ENCODE data around the gene HDAC5.
A peak's percentile ranks its signal among the peaks of the same experiment; 100 is the strongest.

The HDAC5 gene

GRCh38 chr17:44097110-44097958, 26.1 kb downstream of the HDAC5 start:
- peak overlapping the region; percentile 92 for H3K18ac ChIP-seq (ENCODE audit: low read length)
- no peak for DNase-seq (ENCODE audit: low spot score)
- peak overlapping the region; percentile 99 for H2AK5ac ChIP-seq (ENCODE audit: low read depth, low read length)
- H3K9me3 ChIP-seq (replicated peaks in 1 of 2; ENCODE audit: control insufficient read depth in 2 of 2, insufficient read depth in 1 of 2, low read depth in 1 of 2, low read length in 2 of 2): no peaks in the 10 kb centered on the region
- peak overlapping the region; percentile 93 for H2BK15ac ChIP-seq (ENCODE audit: low read length)
- peaks cover 8% of the 10 kb centered on the region for H3K79me1 ChIP-seq (ENCODE audit: low read depth, low read length)
- H3K36me3 ChIP-seq (replicated peaks in 1 of 2; ENCODE audit: control insufficient read depth in 2 of 2, insufficient read depth in 2 of 2, low read length in 2 of 2): peaks cover 3 to 9% of the 10 kb centered on the region in 2 donors
- peak overlapping the region; percentile 30 for H3K9ac ChIP-seq (ENCODE audit: low read depth, low read length, poor library complexity)
- H3K27me3 ChIP-seq (ENCODE audit: control insufficient read depth in 3 of 3, insufficient read depth in 3 of 3, low read depth in 1 of 3, low read length in 3 of 3): no peaks in the 10 kb centered on the region
- H4K91ac ChIP-seq (ENCODE audit: low read depth, low read length, poor library complexity): peak overlapping the region; percentile 96
- H3K4me2 ChIP-seq (ENCODE audit: insufficient read depth, low read length, poor library complexity, severe bottlenecking): no peak overlapping the region
- no peak overlapping the region for H2AFZ ChIP-seq (ENCODE audit: low read length)
- peak overlapping the region; percentile 66 for H3K4ac ChIP-seq (ENCODE audit: low read length)
- H2BK120ac ChIP-seq (ENCODE audit: low read depth, low read length): no peak overlapping the region
- H3K27ac ChIP-seq (replicated peaks; ENCODE audit: low read length): peak overlapping the region; percentile 99
- WGBS, 2 donors (ENCODE audit: extremely low coverage in 2 of 2, insufficient read length in 2 of 2, insufficient replicate concordance in 1 of 2): no CpG with 5 or more reads among the region's 13 CpGs
- peak overlapping the region; percentile 8 for H4K8ac ChIP-seq (ENCODE audit: low read depth, low read length)
- no peak overlapping the region for H3K14ac ChIP-seq (ENCODE audit: low read length)
- H3K4me3 ChIP-seq (ENCODE audit: low read length in 2 of 2): no peak overlapping the region
- peaks cover 10 to 15% of the 10 kb centered on the region in 2 donors for H3K4me1 ChIP-seq (ENCODE audit: control insufficient read depth in 2 of 2, insufficient read depth in 1 of 2, low read depth in 1 of 2, low read length in 2 of 2)
- H3K23ac ChIP-seq (ENCODE audit: low read depth, low read length, poor library complexity): peak overlapping the region; percentile 90
- H2BK5ac ChIP-seq (ENCODE audit: low read length): peak overlapping the region; percentile 89
- H2BK12ac ChIP-seq (ENCODE audit: low read length): peak overlapping the region; percentile 33

- DNase-seq (ENCODE audit: low spot score): peak; percentile 91
- no CpG with 5 or more reads among the region's 12 CpGs for WGBS, 2 donors (ENCODE audit: extremely low coverage in 2 of 2, insufficient read length in 2 of 2, insufficient replicate concordance in 1 of 2)
These were observed 27.6 kb downstream of the HDAC5 start for GRCh38 chr17:44095647-44096496.

GRCh38 chr17:44095388-44095646, 28.1 kb downstream of the HDAC5 start:
- Histone ChIP-seq H4K8ac (ENCODE audit: low read depth, low read length) (no peak overlapping the region), H3K4me1 (ENCODE audit: control insufficient read depth in 2 of 2, insufficient read depth in 1 of 2, low read depth in 1 of 2, low read length in 2 of 2) (peaks cover 10 to 12% of the 10 kb centered on the region in 2 donors), H3K4me3 (ENCODE audit: low read length in 2 of 2) (peak overlapping the region in 1 of 2 donors; percentile 45), H3K9ac (ENCODE audit: low read depth, low read length, poor library complexity) (no peak overlapping the region), H3K79me1 (ENCODE audit: low read depth, low read length) (peaks cover 8% of the 10 kb centered on the region), H3K27me3 (ENCODE audit: control insufficient read depth in 3 of 3, insufficient read depth in 3 of 3, low read depth in 1 of 3, low read length in 3 of 3) (no peaks in the 10 kb centered on the region), H3K9me3 (replicated peaks in 1 of 2; ENCODE audit: control insufficient read depth in 2 of 2, insufficient read depth in 1 of 2, low read depth in 1 of 2, low read length in 2 of 2) (no peaks in the 10 kb centered on the region), H3K4me2 (ENCODE audit: insufficient read depth, low read length, poor library complexity, severe bottlenecking) (peak overlapping the region; percentile 50), H2BK5ac (ENCODE audit: low read length) (peak overlapping the region; percentile 85), H2BK120ac (ENCODE audit: low read depth, low read length) (no peak overlapping the region), H3K27ac (replicated peaks; ENCODE audit: low read length) (peak overlapping the region; percentile 99), H3K14ac (ENCODE audit: low read length) (no peak overlapping the region), H3K23ac (ENCODE audit: low read depth, low read length, poor library complexity) (no peak overlapping the region), H2BK12ac (ENCODE audit: low read length) (no peak overlapping the region), H4K91ac (ENCODE audit: low read depth, low read length, poor library complexity) (no peak overlapping the region), H3K36me3 (replicated peaks in 1 of 2; ENCODE audit: control insufficient read depth in 2 of 2, insufficient read depth in 2 of 2, low read length in 2 of 2) (peaks cover 16 to 24% of the 10 kb centered on the region in 2 donors), H3K18ac (ENCODE audit: low read length) (peak overlapping the region; percentile 33), H2BK15ac (ENCODE audit: low read length) (no peak overlapping the region), H2AK5ac (ENCODE audit: low read depth, low read length) (no peak overlapping the region), H3K4ac (ENCODE audit: low read length) (no peak overlapping the region), H2AFZ (ENCODE audit: low read length) (peak overlapping the region; percentile 78)
- no peak for DNase-seq (ENCODE audit: low spot score)
- no CpG with 5 or more reads among the region's 2 CpGs for WGBS, 2 donors (ENCODE audit: extremely low coverage in 2 of 2, insufficient read length in 2 of 2, insufficient replicate concordance in 1 of 2)

More at GRCh38 chr17:44095647-44096496, 27.6 kb downstream of the HDAC5 start:
- H3K79me1 ChIP-seq (ENCODE audit: low read depth, low read length): peaks cover 8% of the 10 kb centered on the region
- no peaks in the 10 kb centered on the region for H3K9me3 ChIP-seq (replicated peaks in 1 of 2; ENCODE audit: control insufficient read depth in 2 of 2, insufficient read depth in 1 of 2, low read depth in 1 of 2, low read length in 2 of 2)
- no peaks in the 10 kb centered on the region for H3K27me3 ChIP-seq (ENCODE audit: control insufficient read depth in 3 of 3, insufficient read depth in 3 of 3, low read depth in 1 of 3, low read length in 3 of 3)
- H4K8ac ChIP-seq (ENCODE audit: low read depth, low read length): no peak overlapping the region
- peaks cover 15 to 23% of the 10 kb centered on the region in 2 donors for H3K36me3 ChIP-seq (replicated peaks in 1 of 2; ENCODE audit: control insufficient read depth in 2 of 2, insufficient read depth in 2 of 2, low read length in 2 of 2)
- peak overlapping the region; percentile 99 for H3K27ac ChIP-seq (replicated peaks; ENCODE audit: low read length)
- H3K18ac ChIP-seq (ENCODE audit: low read length): peak overlapping the region; percentile 88
- H3K23ac ChIP-seq (ENCODE audit: low read depth, low read length, poor library complexity): no peak overlapping the region
- no peak overlapping the region for H2AK5ac ChIP-seq (ENCODE audit: low read depth, low read length)
- H3K9ac ChIP-seq (ENCODE audit: low read depth, low read length, poor library complexity): peak overlapping the region; percentile 91
- H2BK120ac ChIP-seq (ENCODE audit: low read depth, low read length): peak overlapping the region; percentile 29
- no peak overlapping the region for H2BK12ac ChIP-seq (ENCODE audit: low read length)
- peak overlapping the region; percentile 50 for H3K4me2 ChIP-seq (ENCODE audit: insufficient read depth, low read length, poor library complexity, severe bottlenecking)
- no peak overlapping the region for H3K4ac ChIP-seq (ENCODE audit: low read length)
- H3K4me1 ChIP-seq (ENCODE audit: control insufficient read depth in 2 of 2, insufficient read depth in 1 of 2, low read depth in 1 of 2, low read length in 2 of 2): peaks cover 10 to 12% of the 10 kb centered on the region in 2 donors
- no peak overlapping the region for H3K14ac ChIP-seq (ENCODE audit: low read length)
- H3K4me3 ChIP-seq (ENCODE audit: low read length in 2 of 2): peak overlapping the region; percentile 45 to 70
- H2BK5ac ChIP-seq (ENCODE audit: low read length): peak overlapping the region; percentile 85
- peak overlapping the region; percentile 56 for H4K91ac ChIP-seq (ENCODE audit: low read depth, low read length, poor library complexity)
- H2AFZ ChIP-seq (ENCODE audit: low read length): peak overlapping the region; percentile 78
- no peak overlapping the region for H2BK15ac ChIP-seq (ENCODE audit: low read length)
